Panc1 (cell line): Measurements from ENCODE around the gene GPR12.

Experiments
- TCF7L2 ChIP-seq: IDR thresholded peaks from 2 replicates; pipeline ENCODE4 v1.6.1; 2011; ENCODE audit warnings: mild to moderate bottlenecking, low read depth, low read length, inconsistent platforms
- TF ChIP-seq, protein P1 (sequence below): fragments of 450-650 bp; IDR thresholded peaks from 2 replicates; pipeline ENCODE4 v1.5.1; 2017; ENCODE audit warnings: mild to moderate bottlenecking
- TF ChIP-seq, protein P2 (sequence below), 2 experiments: IDR thresholded peaks; 2 replicates each; pipeline ENCODE4 v1.6.1; 2011 to 2012; ENCODE audit warnings: low read depth in 2 of 2, control low read depth in 1 of 2, low read length in 1 of 2, mild to moderate bottlenecking in 1 of 2, moderate library complexity in 1 of 2; ENCODE audit not compliant: insufficient read depth in 1 of 2

DNA sequence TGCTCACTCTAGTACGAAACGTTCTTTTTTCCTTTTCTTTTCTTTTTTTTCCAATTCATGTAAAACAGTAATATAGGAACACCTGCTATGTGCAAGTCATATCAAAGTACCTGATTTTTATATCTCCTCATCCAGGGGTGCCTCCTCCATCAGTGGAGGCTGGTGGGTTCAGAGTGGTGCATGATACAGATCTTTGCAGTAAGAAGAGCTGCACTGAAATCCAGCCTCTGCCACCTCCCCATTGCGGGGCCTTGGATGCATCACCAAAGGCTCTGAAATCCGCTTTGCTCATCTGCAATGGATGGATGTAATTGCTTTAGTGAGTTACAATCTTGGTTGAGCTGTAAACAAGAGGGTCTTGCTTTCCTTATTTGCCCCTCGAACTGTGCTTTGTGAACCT is 38.3 kb downstream of the GPR12 start:
- no peak for TF ChIP-seq TCF7L2
- TF ChIP-seq, protein P1, sequence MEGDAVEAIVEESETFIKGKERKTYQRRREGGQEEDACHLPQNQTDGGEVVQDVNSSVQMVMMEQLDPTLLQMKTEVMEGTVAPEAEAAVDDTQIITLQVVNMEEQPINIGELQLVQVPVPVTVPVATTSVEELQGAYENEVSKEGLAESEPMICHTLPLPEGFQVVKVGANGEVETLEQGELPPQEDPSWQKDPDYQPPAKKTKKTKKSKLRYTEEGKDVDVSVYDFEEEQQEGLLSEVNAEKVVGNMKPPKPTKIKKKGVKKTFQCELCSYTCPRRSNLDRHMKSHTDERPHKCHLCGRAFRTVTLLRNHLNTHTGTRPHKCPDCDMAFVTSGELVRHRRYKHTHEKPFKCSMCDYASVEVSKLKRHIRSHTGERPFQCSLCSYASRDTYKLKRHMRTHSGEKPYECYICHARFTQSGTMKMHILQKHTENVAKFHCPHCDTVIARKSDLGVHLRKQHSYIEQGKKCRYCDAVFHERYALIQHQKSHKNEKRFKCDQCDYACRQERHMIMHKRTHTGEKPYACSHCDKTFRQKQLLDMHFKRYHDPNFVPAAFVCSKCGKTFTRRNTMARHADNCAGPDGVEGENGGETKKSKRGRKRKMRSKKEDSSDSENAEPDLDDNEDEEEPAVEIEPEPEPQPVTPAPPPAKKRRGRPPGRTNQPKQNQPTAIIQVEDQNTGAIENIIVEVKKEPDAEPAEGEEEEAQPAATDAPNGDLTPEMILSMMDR = no peak
- TF ChIP-seq, protein P2, sequence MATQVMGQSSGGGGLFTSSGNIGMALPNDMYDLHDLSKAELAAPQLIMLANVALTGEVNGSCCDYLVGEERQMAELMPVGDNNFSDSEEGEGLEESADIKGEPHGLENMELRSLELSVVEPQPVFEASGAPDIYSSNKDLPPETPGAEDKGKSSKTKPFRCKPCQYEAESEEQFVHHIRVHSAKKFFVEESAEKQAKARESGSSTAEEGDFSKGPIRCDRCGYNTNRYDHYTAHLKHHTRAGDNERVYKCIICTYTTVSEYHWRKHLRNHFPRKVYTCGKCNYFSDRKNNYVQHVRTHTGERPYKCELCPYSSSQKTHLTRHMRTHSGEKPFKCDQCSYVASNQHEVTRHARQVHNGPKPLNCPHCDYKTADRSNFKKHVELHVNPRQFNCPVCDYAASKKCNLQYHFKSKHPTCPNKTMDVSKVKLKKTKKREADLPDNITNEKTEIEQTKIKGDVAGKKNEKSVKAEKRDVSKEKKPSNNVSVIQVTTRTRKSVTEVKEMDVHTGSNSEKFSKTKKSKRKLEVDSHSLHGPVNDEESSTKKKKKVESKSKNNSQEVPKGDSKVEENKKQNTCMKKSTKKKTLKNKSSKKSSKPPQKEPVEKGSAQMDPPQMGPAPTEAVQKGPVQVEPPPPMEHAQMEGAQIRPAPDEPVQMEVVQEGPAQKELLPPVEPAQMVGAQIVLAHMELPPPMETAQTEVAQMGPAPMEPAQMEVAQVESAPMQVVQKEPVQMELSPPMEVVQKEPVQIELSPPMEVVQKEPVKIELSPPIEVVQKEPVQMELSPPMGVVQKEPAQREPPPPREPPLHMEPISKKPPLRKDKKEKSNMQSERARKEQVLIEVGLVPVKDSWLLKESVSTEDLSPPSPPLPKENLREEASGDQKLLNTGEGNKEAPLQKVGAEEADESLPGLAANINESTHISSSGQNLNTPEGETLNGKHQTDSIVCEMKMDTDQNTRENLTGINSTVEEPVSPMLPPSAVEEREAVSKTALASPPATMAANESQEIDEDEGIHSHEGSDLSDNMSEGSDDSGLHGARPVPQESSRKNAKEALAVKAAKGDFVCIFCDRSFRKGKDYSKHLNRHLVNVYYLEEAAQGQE (IDR thresholded peaks at IDR 0.05; ENCODE audit: insufficient read depth in 1 of 2, low read depth in 2 of 2, low read length in 1 of 2) = no peak
